Inferior parietal cortex (tissue), 1 donor: ENCODE data around the gene MAGEF1.
"Not testable (repeated sequence)": the region's sequence is repeated elsewhere in the genome, so short reads cannot be mapped to it uniquely, and the experiment has no call there.

ENCODE experiments used
- DNase-seq: peaks from one replicate; pipeline ENCODE4 v3.0.0-alpha.2; 2016; ENCODE audit errors: extremely low spot score

The MAGEF1 gene

GRCh38 chr3:184742676-184743135, 30.8 kb upstream of the MAGEF1 start:
- no peak for DNase-seq

- no peak for DNase-seq
Observed at GRCh38 chr3:184741798-184742675, 30.2 kb upstream of the MAGEF1 start.

GRCh38 chr3:184741259-184741556, 29.3 kb upstream of the MAGEF1 start:
- DNase-seq = no peak

GRCh38 chr3:184740509-184741258, 28.8 kb upstream of the MAGEF1 start:
- no peak for DNase-seq

GRCh38 chr3:184739594-184740505, 28.0 kb upstream of the MAGEF1 start:
- no peak for DNase-seq

- no peak for DNase-seq
Observed at GRCh38 chr3:184738982-184739381, 27.1 kb upstream of the MAGEF1 start.

- DNase-seq = no peak
Observed at GRCh38 chr3:184738506-184738890, 26.6 kb upstream of the MAGEF1 start.

GRCh38 chr3:184737641-184738505, 26.0 kb upstream of the MAGEF1 start:
- no peak for DNase-seq

GRCh38 chr3:184737063-184737462, 25.2 kb upstream of the MAGEF1 start:
- DNase-seq = no peak

GRCh38 chr3:184734903-184735701, 23.2 kb upstream of the MAGEF1 start:
- DNase-seq = no peak

- no peak for DNase-seq
Observed at GRCh38 chr3:184733971-184734608, 22.2 kb upstream of the MAGEF1 start.

- no peak for DNase-seq
Observed at GRCh38 chr3:184733181-184733580, 21.3 kb upstream of the MAGEF1 start.

- DNase-seq = no peak
Observed at GRCh38 chr3:184731786-184732537, 20.1 kb upstream of the MAGEF1 start.

GRCh38 chr3:184730924-184731323, 19.1 kb upstream of the MAGEF1 start:
- DNase-seq = no peak

GRCh38 chr3:184729154-184729553, 17.3 kb upstream of the MAGEF1 start:
- DNase-seq = not testable (repeated sequence)

- DNase-seq = no peak
Observed at GRCh38 chr3:184728010-184728527, 16.2 kb upstream of the MAGEF1 start.

GRCh38 chr3:184727357-184728009, 15.6 kb upstream of the MAGEF1 start:
- peak; percentile 79 for DNase-seq

- no peak for DNase-seq
Observed at GRCh38 chr3:184726497-184726896, 14.6 kb upstream of the MAGEF1 start.
